Amniotic stem cell (primary cell): ENCODE data around the gene GDAP2.
A peak's percentile ranks its signal among the peaks of the same experiment; 100 is the strongest.

Source experiments
- DNase-seq: peaks from one replicate; lab custom pipeline; 2025; lab: John Stamatoyannopoulos, UW

The GDAP2 gene

GRCh38 chr1:117841117-117841650, 88.2 kb downstream of the GDAP2 start:
- no peak for DNase-seq

GRCh38 chr1:117838911-117839310, 90.5 kb downstream of the GDAP2 start:
- DNase-seq = no peak

GRCh38 chr1:117836069-117836468, 93.4 kb downstream of the GDAP2 start:
- no peak for DNase-seq

- no peak for DNase-seq
Observed at GRCh38 chr1:117834416-117834815, 95.0 kb downstream of the GDAP2 start.

GRCh38 chr1:117832453-117832852, 97.0 kb downstream of the GDAP2 start:
- no peak for DNase-seq

GRCh38 chr1:117830222-117830621, 99.2 kb downstream of the GDAP2 start:
- DNase-seq = no peak

GRCh38 chr1:117828201-117828600, 101.2 kb downstream of the GDAP2 start:
- DNase-seq = no peak

GRCh38 chr1:117826540-117827078, 102.8 kb downstream of the GDAP2 start:
- DNase-seq = peak; percentile 68

GRCh38 chr1:117826119-117826518, 103.3 kb downstream of the GDAP2 start:
- no peak for DNase-seq

GRCh38 chr1:117825414-117825813, 104.0 kb downstream of the GDAP2 start:
- DNase-seq = no peak

- no peak for DNase-seq
Observed at GRCh38 chr1:117824616-117825015, 104.8 kb downstream of the GDAP2 start.

GRCh38 chr1:117821774-117822482, 107.5 kb downstream of the GDAP2 start:
- no peak for DNase-seq

- no peak for DNase-seq
Observed at GRCh38 chr1:117821382-117821755, 108.1 kb downstream of the GDAP2 start.

- no peak for DNase-seq
Observed at GRCh38 chr1:117820694-117821381, 108.6 kb downstream of the GDAP2 start.

- no peak for DNase-seq
Observed at GRCh38 chr1:117820096-117820495, 109.3 kb downstream of the GDAP2 start.

- no peak for DNase-seq
Observed at GRCh38 chr1:117819301-117819700, 110.1 kb downstream of the GDAP2 start.

GRCh38 chr1:117818456-117818855, 111.0 kb downstream of the GDAP2 start:
- DNase-seq = no peak

- DNase-seq = no peak
Observed at GRCh38 chr1:117817629-117818028, 111.8 kb downstream of the GDAP2 start.

GRCh38 chr1:117815926-117816325, 113.5 kb downstream of the GDAP2 start:
- no peak for DNase-seq

GRCh38 chr1:117814856-117815797, 114.3 kb downstream of the GDAP2 start:
- DNase-seq = no peak
